ENCODE measurements around the gene ZNF331. TPM values are rescaled to one million over a fixed set of nuclear protein-coding genes. Genes with fewer than 3 reads are reported as not detected.
A peak's percentile ranks its signal among the peaks of the same experiment; 100 is the strongest.

ZNF331 gene
- total RNA-seq, 2 donors from 2014 or later: 26.9 to 38.7 TPM

DNA sequence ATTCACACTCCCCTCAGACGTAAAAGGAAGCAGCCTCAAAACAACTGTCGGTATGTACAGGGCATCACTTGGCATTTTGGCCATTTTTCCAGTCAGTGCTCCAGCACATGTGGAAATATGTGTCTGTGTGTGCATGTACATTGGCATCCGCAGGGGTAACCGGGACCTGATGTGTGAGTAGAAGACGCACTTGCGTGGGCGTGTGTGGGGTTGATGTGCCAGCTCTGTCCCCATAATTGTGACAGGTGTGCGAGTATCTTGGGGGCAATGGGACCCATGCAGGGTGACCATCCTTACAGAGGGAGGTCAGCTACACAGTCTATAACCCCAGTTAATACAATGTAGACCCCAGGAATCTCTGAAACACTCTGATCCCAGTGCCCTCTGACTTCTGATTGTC, 7.3 kb upstream of the ZNF331 start:
- no peak for ATAC-seq (ENCODE audit: insufficient number of reproducible peaks, low FRiP score, low read depth)
- Histone ChIP-seq H3K27me3 (replicated peaks; ENCODE audit: insufficient read depth) (no peaks in the 10 kb centered on the region), H3K27ac (no peak overlapping the region), H3K4me3 (no peak overlapping the region), H3K4me1 (ENCODE audit: control insufficient read depth in 1 of 2, low read depth in 2 of 2) (no peaks in the 10 kb centered on the region), H3K9me3 (peaks cover 6% of the 10 kb centered on the region), H3K36me3 (no peaks in the 10 kb centered on the region)
- TF ChIP-seq, protein P1, sequence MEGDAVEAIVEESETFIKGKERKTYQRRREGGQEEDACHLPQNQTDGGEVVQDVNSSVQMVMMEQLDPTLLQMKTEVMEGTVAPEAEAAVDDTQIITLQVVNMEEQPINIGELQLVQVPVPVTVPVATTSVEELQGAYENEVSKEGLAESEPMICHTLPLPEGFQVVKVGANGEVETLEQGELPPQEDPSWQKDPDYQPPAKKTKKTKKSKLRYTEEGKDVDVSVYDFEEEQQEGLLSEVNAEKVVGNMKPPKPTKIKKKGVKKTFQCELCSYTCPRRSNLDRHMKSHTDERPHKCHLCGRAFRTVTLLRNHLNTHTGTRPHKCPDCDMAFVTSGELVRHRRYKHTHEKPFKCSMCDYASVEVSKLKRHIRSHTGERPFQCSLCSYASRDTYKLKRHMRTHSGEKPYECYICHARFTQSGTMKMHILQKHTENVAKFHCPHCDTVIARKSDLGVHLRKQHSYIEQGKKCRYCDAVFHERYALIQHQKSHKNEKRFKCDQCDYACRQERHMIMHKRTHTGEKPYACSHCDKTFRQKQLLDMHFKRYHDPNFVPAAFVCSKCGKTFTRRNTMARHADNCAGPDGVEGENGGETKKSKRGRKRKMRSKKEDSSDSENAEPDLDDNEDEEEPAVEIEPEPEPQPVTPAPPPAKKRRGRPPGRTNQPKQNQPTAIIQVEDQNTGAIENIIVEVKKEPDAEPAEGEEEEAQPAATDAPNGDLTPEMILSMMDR (IDR thresholded peaks at IDR 0.05): no peak
- DNase-seq (ENCODE audit: low spot score): no peak

DNA sequence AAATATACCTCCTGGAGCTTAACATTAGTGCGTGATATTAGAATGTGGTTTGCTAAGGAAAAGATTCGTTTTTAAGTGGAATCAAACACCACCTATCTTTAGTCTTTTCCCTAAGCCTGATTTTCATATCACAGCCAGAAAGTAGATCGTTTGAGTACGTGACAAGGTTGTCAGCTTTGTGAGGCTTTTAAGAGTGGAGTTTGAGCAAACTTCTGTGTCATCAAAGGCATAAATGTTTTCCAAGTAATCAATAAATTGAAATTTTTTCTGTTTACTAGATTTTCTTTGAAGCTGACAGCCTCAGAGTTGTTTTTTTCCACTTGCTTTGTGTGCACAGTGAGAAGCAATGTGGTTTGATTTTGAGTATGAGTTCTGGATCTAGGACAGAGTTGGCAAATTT, 6.5 kb upstream of the ZNF331 start:
- Histone ChIP-seq H3K4me3 (no peak overlapping the region), H3K36me3 (no peaks in the 10 kb centered on the region), H3K4me1 (ENCODE audit: control insufficient read depth in 1 of 2, low read depth in 2 of 2) (no peaks in the 10 kb centered on the region), H3K27me3 (replicated peaks; ENCODE audit: insufficient read depth) (no peaks in the 10 kb centered on the region), H3K27ac (no peak overlapping the region), H3K9me3 (no peaks in the 10 kb centered on the region)
- ATAC-seq (ENCODE audit: insufficient number of reproducible peaks, low FRiP score, low read depth): no peak
- TF ChIP-seq, protein P1 (IDR thresholded peaks at IDR 0.05): no peak
- DNase-seq (ENCODE audit: low spot score): no peak

- DNase-seq (ENCODE audit: low spot score) (no peak), ATAC-seq (ENCODE audit: insufficient number of reproducible peaks, low FRiP score, low read depth) (no peak)
- TF ChIP-seq, protein P1 (IDR thresholded peaks at IDR 0.05): no peak
- H3K9me3 ChIP-seq: no peaks in the 10 kb centered on the region
- H3K4me3 ChIP-seq: no peak overlapping the region
- H3K27ac ChIP-seq: no peak overlapping the region
- H3K4me1 ChIP-seq (ENCODE audit: control insufficient read depth in 1 of 2, low read depth in 2 of 2): no peaks in the 10 kb centered on the region
- no peaks in the 10 kb centered on the region for H3K27me3 ChIP-seq (replicated peaks; ENCODE audit: insufficient read depth)
- H3K36me3 ChIP-seq: no peaks in the 10 kb centered on the region
Measured at GRCh38 chr19:53532362-53532761, 5.6 kb upstream of the ZNF331 start.

GRCh38 chr19:53536225-53536548, 1.8 kb upstream of the ZNF331 start:
- Histone ChIP-seq H3K9me3 (no peaks in the 10 kb centered on the region), H3K4me1 (ENCODE audit: control insufficient read depth in 1 of 2, low read depth in 2 of 2) (peaks cover 0 to 9% of the 10 kb centered on the region in 2 donors), H3K36me3 (no peaks in the 10 kb centered on the region), H3K27ac (no peak overlapping the region), H3K4me3 (no peak overlapping the region), H3K27me3 (replicated peaks; ENCODE audit: insufficient read depth) (no peaks in the 10 kb centered on the region)
- DNase-seq (ENCODE audit: low spot score): no peak
- no peak for ATAC-seq (ENCODE audit: insufficient number of reproducible peaks, low FRiP score, low read depth)
- TF ChIP-seq, protein P1 (IDR thresholded peaks at IDR 0.05): no peak

GRCh38 chr19:53537121-53537520, 824 bp upstream of the ZNF331 start:
- ATAC-seq (ENCODE audit: insufficient number of reproducible peaks, low FRiP score, low read depth): no peak
- TF ChIP-seq, protein P1 (IDR thresholded peaks at IDR 0.05): no peak
- Histone ChIP-seq H3K4me1 (ENCODE audit: control insufficient read depth in 1 of 2, low read depth in 2 of 2) (peaks cover 0 to 9% of the 10 kb centered on the region in 2 donors), H3K36me3 (no peaks in the 10 kb centered on the region), H3K27ac (peak overlapping the region; percentile 69 to 78), H3K9me3 (no peaks in the 10 kb centered on the region), H3K27me3 (replicated peaks; ENCODE audit: insufficient read depth) (no peaks in the 10 kb centered on the region), H3K4me3 (peak overlapping the region; percentile 75)
- no peak for DNase-seq (ENCODE audit: low spot score)

All from thoracic aorta (tissue), 2 donors.